Stimulated activated CD8-positive, alpha-beta memory T cell treated with anti-CD3 and anti-CD28 coated beads, Interleukin-4, amount 100 ng/mL, for 24 hours (primary cell): Measurements from ENCODE around the gene GPR179.
"Not testable (repeated sequence)": the region's sequence is repeated elsewhere in the genome, so short reads cannot be mapped to it uniquely, and the experiment has no call there.

Experiments
- DNase-seq: peaks from one replicate; pipeline ENCODE4 v3.0.0-alpha.2; 2020; ENCODE audit warnings: low read depth

GPR179 gene

GRCh38 chr17:38322897-38323296 is 20.9 kb downstream of the GPR179 start:
- DNase-seq = no peak

GRCh38 chr17:38322156-38322779 is 21.5 kb downstream of the GPR179 start:
- peak; percentile 56 for DNase-seq

GRCh38 chr17:38320482-38320881 is 23.3 kb downstream of the GPR179 start:
- no peak for DNase-seq

- DNase-seq = no peak
Measured at GRCh38 chr17:38317081-38317480, 26.7 kb downstream of the GPR179 start.

- no peak for DNase-seq
Measured at GRCh38 chr17:38315497-38315896, 28.3 kb downstream of the GPR179 start.

GRCh38 chr17:38296834-38297517 is 46.8 kb downstream of the GPR179 start, which contains the start of gene MRPL45:
Gene MRPL45, plus strand, starts transcription at chr17:38297168. Its CDS starts 16 bp downstream, at chr17:38297184.
- DNase-seq = peak; percentile 95

GRCh38 chr17:38295602-38296365 is 48.0 kb downstream of the GPR179 start:
- DNase-seq = not testable (repeated sequence)

- DNase-seq = not testable (repeated sequence)
Measured at GRCh38 chr17:38289760-38290159, 54.0 kb downstream of the GPR179 start.

- DNase-seq = not testable (repeated sequence)
Measured at GRCh38 chr17:38288217-38288827, 55.4 kb downstream of the GPR179 start.

- not testable (repeated sequence) for DNase-seq
Measured at GRCh38 chr17:38286501-38287091, 57.2 kb downstream of the GPR179 start.

GRCh38 chr17:38285994-38286393 is 57.8 kb downstream of the GPR179 start:
- DNase-seq = not testable (repeated sequence)
